Nephron progenitor cell (in vitro differentiated cells): Measurements from ENCODE around the gene KRT5.
"Not testable (repeated sequence)": the region's sequence is repeated elsewhere in the genome, so short reads cannot be mapped to it uniquely, and the experiment has no call there.

Experiments used
- DNase-seq: peaks from one replicate; pipeline ENCODE4 v3.0.0; 2021
- H3K27ac Mint-ChIP-seq: 2 replicates; pipeline ENCODE4 v1.8.0; 2021; ENCODE audit warnings: mild to moderate bottlenecking, moderate library complexity, mixed read lengths
- H3K27me3 Mint-ChIP-seq: 2 replicates; pipeline ENCODE4 v1.8.0; 2021; ENCODE audit warnings: mild to moderate bottlenecking, low read depth, mixed read lengths; ENCODE audit not compliant: poor library complexity
- H3K36me3 Mint-ChIP-seq: 2 replicates; pipeline ENCODE4 v1.8.0; 2021; ENCODE audit warnings: low read depth, mixed read lengths
- H3K4me1 Mint-ChIP-seq: 2 replicates; pipeline ENCODE4 v1.8.0; 2021; ENCODE audit warnings: mixed read lengths
- H3K4me3 Mint-ChIP-seq: 2 replicates; pipeline ENCODE4 v1.8.0; 2021; ENCODE audit warnings: mild to moderate bottlenecking, moderate library complexity, mixed read lengths
- H3K9me3 Mint-ChIP-seq: 2 replicates; pipeline ENCODE4 v1.8.0; 2021; ENCODE audit warnings: mild to moderate bottlenecking, moderate library complexity, mixed read lengths
- TF ChIP-seq, protein P1 (sequence below): fragments of 200-600 bp; sonication (generic); IDR thresholded peaks from 2 replicates; pipeline ENCODE4 v1.5.0; 2021; ENCODE audit warnings: antibody characterized with exemption

Gene KRT5

GRCh38 chr12:52494100-52494499, 26.1 kb downstream of the KRT5 start:
- H3K4me1 Mint-ChIP-seq: peaks cover 28% of the 10 kb centered on the region
- peaks cover 15% of the 10 kb centered on the region for H3K27me3 Mint-ChIP-seq
- H3K36me3 Mint-ChIP-seq: no peaks in the 10 kb centered on the region
- no peaks in the 10 kb centered on the region for H3K9me3 Mint-ChIP-seq
- TF ChIP-seq, protein P1, sequence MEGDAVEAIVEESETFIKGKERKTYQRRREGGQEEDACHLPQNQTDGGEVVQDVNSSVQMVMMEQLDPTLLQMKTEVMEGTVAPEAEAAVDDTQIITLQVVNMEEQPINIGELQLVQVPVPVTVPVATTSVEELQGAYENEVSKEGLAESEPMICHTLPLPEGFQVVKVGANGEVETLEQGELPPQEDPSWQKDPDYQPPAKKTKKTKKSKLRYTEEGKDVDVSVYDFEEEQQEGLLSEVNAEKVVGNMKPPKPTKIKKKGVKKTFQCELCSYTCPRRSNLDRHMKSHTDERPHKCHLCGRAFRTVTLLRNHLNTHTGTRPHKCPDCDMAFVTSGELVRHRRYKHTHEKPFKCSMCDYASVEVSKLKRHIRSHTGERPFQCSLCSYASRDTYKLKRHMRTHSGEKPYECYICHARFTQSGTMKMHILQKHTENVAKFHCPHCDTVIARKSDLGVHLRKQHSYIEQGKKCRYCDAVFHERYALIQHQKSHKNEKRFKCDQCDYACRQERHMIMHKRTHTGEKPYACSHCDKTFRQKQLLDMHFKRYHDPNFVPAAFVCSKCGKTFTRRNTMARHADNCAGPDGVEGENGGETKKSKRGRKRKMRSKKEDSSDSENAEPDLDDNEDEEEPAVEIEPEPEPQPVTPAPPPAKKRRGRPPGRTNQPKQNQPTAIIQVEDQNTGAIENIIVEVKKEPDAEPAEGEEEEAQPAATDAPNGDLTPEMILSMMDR: no peak
- no peak overlapping the region for H3K4me3 Mint-ChIP-seq
- H3K27ac Mint-ChIP-seq: no peak overlapping the region
- no peak for DNase-seq

DNA sequence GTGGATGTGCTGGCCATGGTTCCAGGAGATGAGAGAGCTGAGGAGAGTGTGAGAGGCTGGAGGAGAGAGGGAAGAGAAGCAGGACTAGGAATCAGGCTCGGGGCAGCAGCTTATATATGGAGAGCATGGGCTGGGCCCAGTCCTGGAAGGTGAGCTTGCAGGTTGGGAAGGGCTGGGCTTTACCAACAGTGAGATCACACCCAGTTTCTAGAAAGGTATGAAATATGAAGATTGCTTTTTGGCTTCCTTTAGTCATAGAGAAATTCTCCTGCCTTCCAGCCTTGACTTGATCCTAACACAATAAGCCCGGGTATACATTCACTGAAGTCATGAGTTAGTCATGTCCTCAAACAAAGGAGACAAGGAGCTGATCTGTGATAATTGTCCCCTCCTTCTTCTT, 27.0 kb downstream of the KRT5 start, which contains the start of gene KRT6A:
Gene KRT6A, minus strand, starts transcription at position 86 of the 400 bp plus-strand sequence. Its CDS starts 69 bp downstream, at position 17.
- Mint-ChIP-seq H3K27ac (no peak within 1 kb of the TSS), H3K36me3 (no peaks in the 10 kb centered on the region), H3K27me3 (peaks cover 19% of the 10 kb centered on the region), H3K4me3 (no peak within 1 kb of the TSS), H3K4me1 (peaks cover 28% of the 10 kb centered on the region), H3K9me3 (no peaks in the 10 kb centered on the region)
- DNase-seq: no peak
- TF ChIP-seq, protein P1: no peak

- Mint-ChIP-seq H3K27me3 (peaks cover 22% of the 10 kb centered on the region), H3K4me1 (peaks cover 28% of the 10 kb centered on the region)
- H3K9me3 Mint-ChIP-seq, H3K36me3 Mint-ChIP-seq, H3K4me3 Mint-ChIP-seq, H3K27ac Mint-ChIP-seq, DNase-seq: not testable (repeated sequence)
Measured at GRCh38 chr12:52492405-52492804, 27.8 kb downstream of the KRT5 start.

GRCh38 chr12:52491495-52491894, 28.7 kb downstream of the KRT5 start:
- peaks cover 19% of the 10 kb centered on the region for H3K4me1 Mint-ChIP-seq
- not testable (repeated sequence) for H3K36me3 Mint-ChIP-seq, H3K4me3 Mint-ChIP-seq

DNA sequence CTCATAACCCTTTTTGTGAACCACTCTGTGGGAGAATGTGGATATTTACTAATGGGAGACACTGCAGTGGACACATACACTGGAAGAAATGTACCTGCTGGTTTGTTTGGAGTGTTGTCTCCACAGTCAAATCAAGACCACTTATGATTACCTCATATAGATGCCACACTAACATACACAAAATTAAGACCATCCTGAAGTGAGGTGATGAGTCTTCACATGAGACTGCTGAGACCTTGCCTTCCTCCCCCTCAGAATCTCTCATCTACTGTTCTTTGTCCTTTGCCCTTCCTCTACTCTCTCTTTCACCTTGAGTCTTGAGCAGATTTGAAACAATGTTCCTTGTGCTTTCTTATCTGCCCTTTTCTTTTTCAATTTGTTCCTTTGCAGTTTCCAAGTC, 31.5 kb downstream of the KRT5 start:
- H3K4me1 Mint-ChIP-seq: no peaks in the 10 kb centered on the region
- no peak overlapping the region for H3K4me3 Mint-ChIP-seq
- H3K27me3 Mint-ChIP-seq: peaks cover 18% of the 10 kb centered on the region

More at GRCh38 chr12:52491495-52491894, 28.7 kb downstream of the KRT5 start:
- peaks cover 22% of the 10 kb centered on the region for H3K27me3 Mint-ChIP-seq
- not testable (repeated sequence) for H3K27ac Mint-ChIP-seq, H3K9me3 Mint-ChIP-seq, DNase-seq

GRCh38 chr12:52487744-52488443, 32.3 kb downstream of the KRT5 start:
- H3K9me3 Mint-ChIP-seq: peaks cover 10% of the 10 kb centered on the region
- H3K27me3 Mint-ChIP-seq: peaks cover 17% of the 10 kb centered on the region
- H3K4me3 Mint-ChIP-seq: not testable (repeated sequence)

More for the DNA sequence above, 31.5 kb downstream of the KRT5 start:
- no peak for DNase-seq
- H3K9me3 Mint-ChIP-seq: peaks cover 6% of the 10 kb centered on the region
- H3K36me3 Mint-ChIP-seq: no peaks in the 10 kb centered on the region
- H3K27ac Mint-ChIP-seq: no peak overlapping the region
- TF ChIP-seq, protein P1: no peak

DNA sequence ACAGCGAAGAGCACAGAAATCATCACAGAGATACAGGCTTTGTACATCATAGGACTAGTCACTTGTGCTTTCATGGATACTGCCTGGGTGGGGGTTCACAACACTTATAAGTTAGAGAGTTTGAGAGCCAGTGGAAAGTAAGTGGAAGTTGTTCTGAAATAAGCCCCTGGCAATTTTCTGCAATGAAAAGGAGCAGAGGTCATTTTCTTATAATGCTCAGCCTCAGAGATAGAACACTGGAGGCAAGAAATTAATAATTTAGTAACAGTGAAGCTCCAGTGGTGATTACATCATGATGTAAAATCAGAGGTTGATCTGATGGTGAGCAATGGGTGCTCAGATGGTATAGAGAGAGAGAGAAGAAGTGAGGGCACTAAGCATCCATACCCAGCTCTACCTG, 33.0 kb downstream of the KRT5 start:
- no peak overlapping the region for H3K4me3 Mint-ChIP-seq
- DNase-seq: no peak
- H3K9me3 Mint-ChIP-seq: peaks cover 13% of the 10 kb centered on the region
- no peaks in the 10 kb centered on the region for H3K4me1 Mint-ChIP-seq
- H3K27me3 Mint-ChIP-seq: peaks cover 17% of the 10 kb centered on the region
- no peaks in the 10 kb centered on the region for H3K36me3 Mint-ChIP-seq
- TF ChIP-seq, protein P1: no peak
- H3K27ac Mint-ChIP-seq: no peak overlapping the region

More at GRCh38 chr12:52487744-52488443, 32.3 kb downstream of the KRT5 start:
- not testable (repeated sequence) for H3K4me1 Mint-ChIP-seq, H3K36me3 Mint-ChIP-seq, DNase-seq, H3K27ac Mint-ChIP-seq
